GM12873 (cell line): ENCODE data around the gene SYCN.
"Not testable (repeated sequence)": the region's sequence is repeated elsewhere in the genome, so short reads cannot be mapped to it uniquely, and the experiment has no call there.

ENCODE experiments used
- TF ChIP-seq, protein P1 (sequence below): IDR thresholded peaks from 2 replicates; pipeline ENCODE4 v1.5.1; 2012; ENCODE audit warnings: low read depth, mild to moderate bottlenecking, moderate library complexity, low read length, control low read depth; ENCODE audit not compliant: insufficient read depth; ENCODE audit errors: missing control alignments

Gene SYCN

DNA sequence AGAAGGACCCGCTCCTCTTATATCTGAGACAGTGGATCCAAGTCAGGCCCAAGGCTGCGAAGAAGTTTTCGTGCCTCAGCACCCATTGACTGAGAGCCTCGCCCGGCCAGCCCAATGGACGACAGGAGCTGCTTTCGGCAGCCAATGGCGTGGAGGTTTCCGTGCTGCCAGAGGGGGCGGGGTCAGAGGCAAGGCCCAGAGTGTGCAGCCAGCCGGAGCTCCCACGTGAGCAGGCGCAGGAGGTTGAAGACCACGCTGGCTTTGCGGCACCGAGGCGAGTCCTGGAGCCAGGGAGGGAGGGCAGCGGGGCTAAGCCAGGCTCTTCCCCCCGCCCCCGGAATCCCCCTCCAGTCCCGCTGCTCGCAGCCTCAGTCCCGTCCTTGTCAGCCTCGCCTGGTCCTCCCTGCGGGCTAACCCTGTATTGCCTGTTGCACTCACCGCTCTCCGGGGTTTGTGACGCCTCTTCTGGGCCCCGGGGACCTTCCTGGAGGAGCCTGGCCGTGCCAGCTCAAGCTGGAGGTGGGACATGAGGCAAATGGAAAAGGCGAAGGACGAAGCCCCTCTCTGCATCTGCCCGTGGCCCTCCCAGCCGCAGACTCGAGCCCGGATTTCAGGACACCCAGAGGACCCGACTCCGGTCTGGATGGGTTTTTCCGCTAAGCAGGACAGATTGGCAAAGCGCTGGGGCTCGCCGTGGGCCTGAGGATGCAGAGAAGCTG lies 43.0 kb upstream of the SYCN start:
- TF ChIP-seq, protein P1, sequence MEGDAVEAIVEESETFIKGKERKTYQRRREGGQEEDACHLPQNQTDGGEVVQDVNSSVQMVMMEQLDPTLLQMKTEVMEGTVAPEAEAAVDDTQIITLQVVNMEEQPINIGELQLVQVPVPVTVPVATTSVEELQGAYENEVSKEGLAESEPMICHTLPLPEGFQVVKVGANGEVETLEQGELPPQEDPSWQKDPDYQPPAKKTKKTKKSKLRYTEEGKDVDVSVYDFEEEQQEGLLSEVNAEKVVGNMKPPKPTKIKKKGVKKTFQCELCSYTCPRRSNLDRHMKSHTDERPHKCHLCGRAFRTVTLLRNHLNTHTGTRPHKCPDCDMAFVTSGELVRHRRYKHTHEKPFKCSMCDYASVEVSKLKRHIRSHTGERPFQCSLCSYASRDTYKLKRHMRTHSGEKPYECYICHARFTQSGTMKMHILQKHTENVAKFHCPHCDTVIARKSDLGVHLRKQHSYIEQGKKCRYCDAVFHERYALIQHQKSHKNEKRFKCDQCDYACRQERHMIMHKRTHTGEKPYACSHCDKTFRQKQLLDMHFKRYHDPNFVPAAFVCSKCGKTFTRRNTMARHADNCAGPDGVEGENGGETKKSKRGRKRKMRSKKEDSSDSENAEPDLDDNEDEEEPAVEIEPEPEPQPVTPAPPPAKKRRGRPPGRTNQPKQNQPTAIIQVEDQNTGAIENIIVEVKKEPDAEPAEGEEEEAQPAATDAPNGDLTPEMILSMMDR: no peak

DNA sequence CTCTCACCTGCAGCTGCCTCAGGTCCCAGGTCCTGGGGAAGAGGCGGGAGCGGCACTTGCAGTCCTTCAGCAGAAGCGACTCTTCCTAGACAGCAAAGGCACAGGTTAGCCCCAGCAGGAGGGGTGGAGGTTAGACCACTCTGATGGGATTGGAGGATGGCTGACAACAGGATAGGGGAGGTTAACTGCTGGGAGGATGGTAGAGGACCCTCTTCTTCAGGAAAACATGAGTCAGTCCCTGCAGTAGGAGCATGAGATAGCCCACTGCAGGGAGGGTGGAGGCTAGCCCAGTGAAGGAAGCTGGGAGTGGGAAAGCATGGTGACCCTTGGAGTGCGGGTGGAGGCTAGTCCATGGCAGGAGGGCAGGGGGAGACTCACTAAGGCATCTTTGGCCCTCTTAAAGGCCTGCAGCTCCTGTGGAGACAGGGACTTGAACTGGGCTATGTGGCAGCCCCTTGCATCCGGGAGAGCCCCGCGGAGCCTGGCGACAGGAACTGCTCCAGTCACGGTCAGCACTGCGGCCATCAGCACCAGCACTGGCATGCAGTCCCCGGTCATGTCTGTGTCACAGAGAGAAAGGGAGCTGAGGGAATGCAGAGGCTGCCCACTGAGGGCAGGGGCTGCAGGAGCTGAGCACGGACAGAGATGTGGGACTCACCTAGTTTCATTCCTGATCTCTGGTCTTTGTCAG lies 40.5 kb upstream of the SYCN start, which contains the start of gene IFNL3:
IFNL3 (minus strand) TSS at position 597 of the 691 bp plus-strand sequence; CDS start at position 558, 39 bp downstream.
- TF ChIP-seq, protein P1: not testable (repeated sequence)

DNA sequence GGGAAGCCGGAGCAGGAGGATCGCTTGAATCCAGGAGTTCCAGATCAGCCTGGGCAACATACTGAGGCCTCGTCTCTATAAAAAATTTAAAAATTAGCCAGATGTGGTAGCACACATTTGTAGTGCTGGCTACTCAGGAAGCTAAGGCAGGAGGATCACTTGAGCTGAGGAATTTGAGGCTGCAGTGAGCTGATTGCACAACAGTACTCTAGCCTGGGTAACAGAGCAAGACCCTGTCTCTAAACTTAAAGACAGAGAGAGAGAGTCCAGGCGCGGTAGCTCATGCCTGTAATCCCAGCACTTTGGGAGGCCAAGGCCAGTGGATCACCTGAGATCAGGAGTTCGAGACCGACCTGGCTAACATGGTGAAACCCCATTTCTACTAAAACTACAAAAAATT lies 36.4 kb upstream of the SYCN start:
- TF ChIP-seq, protein P1: no peak

DNA sequence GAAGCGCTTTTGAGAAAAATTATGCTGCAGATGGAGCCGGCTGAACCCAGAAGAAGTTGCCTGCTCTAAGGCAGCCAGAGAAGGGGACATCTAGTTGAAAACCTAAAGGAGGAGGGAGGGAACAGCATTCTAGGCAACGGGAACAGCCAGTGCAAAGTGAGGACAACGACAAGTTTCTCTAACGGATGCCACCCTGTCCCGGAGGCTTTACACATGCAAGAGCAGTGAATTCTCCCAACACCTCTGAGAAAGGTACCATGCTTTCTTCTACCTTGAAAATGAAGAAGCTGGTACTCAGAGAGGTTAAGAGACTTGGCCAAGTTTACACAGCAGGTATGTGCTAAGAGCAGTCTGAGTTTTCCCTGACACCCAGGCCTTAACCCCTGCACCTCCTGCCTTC lies 34.9 kb upstream of the SYCN start:
- TF ChIP-seq, protein P1: no peak

DNA sequence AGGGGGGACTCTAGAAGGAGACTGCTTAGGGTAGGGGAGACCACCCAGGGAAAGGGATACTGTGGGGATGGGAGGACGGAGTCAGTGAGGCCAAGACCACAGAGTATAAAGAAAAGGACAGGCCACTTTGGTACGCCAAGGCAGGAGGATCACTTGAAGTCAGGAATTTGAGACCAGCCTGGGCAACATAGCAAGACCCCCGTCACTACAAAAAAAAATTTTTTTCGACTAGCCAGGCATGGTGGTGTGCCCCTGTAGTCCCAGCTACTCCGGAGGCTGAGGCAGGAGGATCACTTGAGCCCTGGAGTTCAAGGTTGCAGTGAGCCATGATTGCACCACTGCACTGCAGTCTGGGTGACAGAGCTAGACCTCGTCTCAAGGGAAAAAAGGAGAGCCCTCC lies 34.1 kb upstream of the SYCN start:
- TF ChIP-seq, protein P1: no peak

DNA sequence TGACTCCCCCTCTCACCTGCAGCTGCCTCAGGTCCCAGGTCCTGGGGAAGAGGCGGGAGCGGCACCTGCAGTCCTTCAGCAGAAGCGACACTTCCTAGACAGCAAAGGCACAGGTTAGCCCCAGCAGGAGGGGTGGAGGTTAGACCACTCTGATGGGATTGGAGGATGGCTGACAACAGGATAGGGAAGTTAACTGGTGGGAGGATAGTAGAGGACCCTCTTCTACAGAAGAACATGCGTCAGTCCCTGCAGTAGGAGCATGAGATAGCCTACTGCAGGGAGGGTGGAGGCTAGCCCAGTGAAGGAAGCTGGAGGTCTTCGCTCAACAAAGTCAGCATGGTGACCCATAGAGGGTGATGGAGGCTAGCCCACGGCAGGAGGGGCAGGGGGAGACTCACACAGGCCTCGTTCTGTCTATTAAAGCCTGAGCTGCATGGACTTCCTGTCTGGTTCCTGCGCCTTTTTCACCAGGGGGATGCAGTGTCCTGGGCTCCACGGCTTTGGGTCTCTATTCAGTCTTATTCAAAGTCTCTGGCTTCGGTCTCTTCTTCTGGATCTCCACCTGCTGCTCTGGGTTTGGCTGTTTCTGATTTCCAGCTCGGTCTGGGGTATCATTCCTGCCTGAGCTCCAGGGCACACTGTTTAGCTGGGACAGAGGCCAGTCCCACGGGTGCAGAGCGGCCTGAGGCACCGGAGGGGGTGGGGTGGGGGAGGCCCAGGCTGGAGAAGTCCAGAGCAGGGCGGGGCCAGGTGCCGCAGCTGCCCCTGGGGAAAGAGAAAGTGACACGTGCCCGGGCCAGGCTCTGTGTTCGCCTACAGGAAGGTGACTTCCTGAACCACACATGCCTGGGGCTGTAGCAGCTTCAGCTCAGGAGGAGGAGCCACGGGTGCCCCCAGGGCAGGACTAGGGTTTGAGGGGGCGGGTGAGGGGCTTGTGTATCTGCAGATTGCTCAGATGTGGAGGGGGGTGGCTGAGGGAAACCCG lies 33.4 kb upstream of the SYCN start:
- TF ChIP-seq, protein P1: no peak
